ENCODE results near the gene TNFRSF17.

TNFRSF17 gene

DNA sequence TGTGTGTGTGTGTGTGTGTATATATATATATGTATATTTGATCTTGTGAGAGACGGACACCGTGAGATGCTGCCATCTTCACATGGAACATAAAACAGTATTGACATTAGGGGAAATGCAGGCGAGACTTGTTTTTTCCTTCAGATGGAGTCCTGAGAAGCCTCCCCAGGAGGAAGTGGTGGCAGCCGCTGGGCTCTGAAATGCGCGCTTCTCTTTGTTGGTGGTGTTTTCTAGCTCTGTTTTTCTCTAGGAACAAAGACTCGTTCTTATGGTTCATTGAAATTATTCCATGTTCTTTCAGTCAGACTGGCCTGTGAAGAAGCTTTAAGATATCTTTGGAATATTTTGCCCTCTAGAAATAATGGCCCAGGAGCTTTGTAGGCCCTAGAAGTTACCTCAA is 44.5 kb downstream of the TNFRSF17 start:
- DNase-seq, result no peak

DNA sequence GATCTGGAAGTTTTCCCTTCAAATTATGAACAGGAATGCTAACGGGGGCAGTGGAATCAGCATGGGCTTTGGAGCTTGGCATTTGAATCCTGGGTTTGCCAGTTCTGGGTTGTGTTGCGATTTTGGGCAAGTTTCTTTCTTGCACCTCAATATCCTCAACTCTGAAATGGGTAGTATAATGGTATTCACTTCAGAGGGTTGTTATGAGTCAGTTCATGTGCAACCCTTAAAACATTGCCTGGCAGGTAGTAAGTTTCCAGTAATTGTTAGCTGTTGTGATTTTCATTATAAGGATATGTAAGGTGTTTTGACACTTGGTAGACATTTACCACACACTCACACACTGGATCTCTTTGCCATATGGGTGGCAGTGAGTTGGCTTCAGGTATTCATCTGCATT is 44.9 kb downstream of the TNFRSF17 start:
- no peak for DNase-seq

DNA sequence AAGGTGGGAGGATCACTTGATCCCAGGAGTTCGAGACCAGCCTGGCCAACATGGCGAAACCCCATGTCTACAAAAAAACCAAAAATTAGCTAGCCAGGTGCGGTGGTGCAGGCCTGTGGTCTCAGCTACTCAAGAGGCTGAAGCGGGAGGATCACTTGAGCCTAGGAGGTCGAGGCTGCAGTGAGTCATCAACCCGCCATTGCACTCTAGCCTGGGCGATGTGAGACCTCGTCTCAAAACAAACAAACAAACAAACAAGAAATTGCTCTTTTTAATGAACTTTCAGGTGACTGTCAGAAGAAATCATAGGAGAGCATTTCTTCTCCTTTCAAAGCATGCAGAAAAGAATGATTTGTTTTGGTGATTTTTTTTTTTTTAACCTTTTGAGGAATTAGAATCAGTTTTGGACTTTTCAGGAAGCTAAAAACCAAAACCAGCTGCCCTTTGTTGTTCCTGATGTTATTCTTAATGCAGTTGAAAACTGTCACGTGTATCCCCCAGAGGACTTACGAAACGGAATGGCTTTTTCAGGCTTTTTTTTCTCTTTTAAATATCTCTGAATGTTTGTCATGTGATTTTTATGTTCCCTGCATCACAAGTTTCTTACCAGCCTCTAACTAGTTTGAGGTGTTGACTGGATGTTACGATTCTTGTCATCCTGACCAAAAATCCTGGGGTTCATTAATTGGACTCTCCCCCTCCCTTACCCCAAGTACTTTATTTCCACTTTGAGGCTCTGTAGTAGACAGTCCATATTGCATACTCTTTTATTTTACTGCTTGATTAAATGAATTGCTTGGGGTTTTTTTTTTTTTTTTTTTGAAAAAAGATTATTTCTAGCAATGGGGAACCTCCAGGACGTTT is 45.6 kb downstream of the TNFRSF17 start:
- no peak for DNase-seq

DNA sequence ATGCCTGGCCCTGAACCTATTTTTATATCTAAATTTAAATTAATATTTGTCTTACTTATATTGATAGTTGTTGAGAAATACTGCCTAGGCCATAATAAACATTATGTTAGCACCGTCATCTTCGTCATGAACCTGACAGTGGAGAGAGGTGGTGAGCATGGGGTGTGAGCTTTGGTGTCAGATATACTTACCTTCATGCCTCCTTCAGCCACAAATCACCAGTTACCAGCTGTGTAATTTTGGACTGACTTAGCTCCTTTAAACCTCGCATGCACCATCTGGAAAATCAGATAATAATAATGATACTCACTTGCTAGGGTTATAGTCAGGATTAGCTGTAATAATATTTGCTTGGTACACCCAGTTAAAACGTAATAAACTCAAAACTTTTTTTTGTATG is 46.6 kb downstream of the TNFRSF17 start:
- DNase-seq, result no peak

DNA sequence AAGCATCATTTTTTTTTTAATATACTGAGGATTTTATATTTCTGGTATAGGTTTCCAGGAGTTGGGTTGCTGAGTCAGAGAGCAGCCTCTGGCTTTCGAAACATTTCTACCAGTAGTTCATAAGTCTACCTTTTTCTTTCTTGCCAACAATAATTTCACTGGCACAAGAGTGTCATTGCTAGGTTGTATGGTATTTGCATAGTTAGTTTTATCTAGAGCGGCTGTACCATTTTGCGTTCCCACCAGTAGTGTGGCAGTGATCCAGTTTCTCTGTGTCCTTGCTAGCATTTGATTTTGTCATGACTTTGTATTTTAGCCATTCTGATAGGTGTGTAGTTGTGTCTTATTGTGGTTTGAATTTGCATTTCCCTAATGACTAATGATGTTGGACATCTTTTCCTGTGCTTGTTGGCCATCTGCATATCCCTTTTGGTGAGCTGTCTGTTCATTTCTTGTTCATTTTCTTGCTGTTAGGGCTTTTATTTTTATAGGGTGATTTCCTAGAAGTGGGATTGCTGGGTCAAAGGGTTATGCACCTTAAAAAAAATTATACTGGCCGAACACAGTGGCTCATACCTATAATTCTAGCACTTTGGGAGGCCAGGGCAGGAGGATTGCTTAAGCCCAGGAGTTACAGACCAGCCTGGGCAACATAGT is 51.4 kb downstream of the TNFRSF17 start:
- no peak for DNase-seq

DNA sequence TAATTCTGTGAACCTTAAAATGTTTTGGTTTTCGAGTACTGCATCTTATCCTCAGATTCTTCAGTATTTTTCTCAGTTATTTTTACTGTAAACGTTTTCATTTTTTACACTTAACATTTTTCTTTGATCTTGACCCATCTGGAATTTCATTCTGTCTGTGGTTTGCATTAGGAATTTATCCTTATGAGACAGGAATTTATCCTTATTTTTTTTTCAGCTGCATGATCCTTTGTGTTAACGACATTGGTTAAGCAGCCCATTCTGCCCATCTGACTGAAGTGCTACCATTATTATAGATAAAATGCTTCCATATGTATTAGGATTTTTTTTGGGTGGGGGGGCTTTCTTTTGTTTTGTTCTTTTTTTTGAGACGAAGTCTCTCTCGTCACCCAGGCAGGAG is 52.5 kb downstream of the TNFRSF17 start:
- DNase-seq, result no peak

All from activated CD4-positive, alpha-beta T cell treated with anti-CD3 and anti-CD28 coated beads, Interleukin-2, amount 50 U/mL, for 4 hours (primary cell).